ENCODE results near the gene PODXL. TPM values are rescaled to one million over a fixed set of nuclear protein-coding genes. Genes with fewer than 3 reads are reported as not detected.

PODXL gene
- total and polyA plus RNA-seq, 2 of the 8 experiments (the other 6 are each of a cell fraction or from before 2014, with no cell fraction given) = 638 to 925 TPM

- H4K5ac ChIP-seq (ENCODE audit: insufficient read length, low read depth, low read length) = no peak overlapping the region
- H3K4me3 ChIP-seq (ENCODE audit: extremely low read depth in 1 of 4, insufficient read depth in 2 of 4, low read depth in 3 of 4, low read length in 4 of 4) = peak overlapping the region in 1 of 4 experiments; percentile 2; a peak in 2 of 8 replicates
- DNase-seq (ENCODE audit: low read depth in 1 of 2, low spot score in 2 of 2) (no peak), FAIRE-seq (no peak)
- H2BK15ac ChIP-seq (ENCODE audit: low read length) = no peak overlapping the region
- TF ChIP-seq JUND (IDR thresholded peaks at IDR 0.05; ENCODE audit: low read length) (no peak), CEBPB (IDR thresholded peaks at IDR 0.05; ENCODE audit: low read depth, low read length) (0 out of 2 replicates have a peak, but pooled peaks have one; percentile 26), JUN (IDR thresholded peaks at IDR 0.05; ENCODE audit: low read depth, low read length) (no peak), POLR2AphosphoS5 (IDR thresholded peaks at IDR 0.05; ENCODE audit: low read depth, low read length) (peak; percentile 28; the same call in 1 of the 2 replicates)
- peak overlapping the region; percentile 24 to 99 for H3K4me2 ChIP-seq (ENCODE audit: insufficient read depth in 1 of 2, low read depth in 2 of 2, low read length in 2 of 2)
- no peak overlapping the region for H3K27ac ChIP-seq (ENCODE audit: low read depth, low read length)
- CTCF ChIA-PET (ENCODE audit: partially characterized antibody) = interaction anchor here (0.8 to 15.1 kb wide), 38 partner anchors 8 to 381 kb away, joined by 3 to 164 read pairs (median 6); no protein-coding TSS in a partner anchor
- no peak overlapping the region for H2AFZ ChIP-seq (ENCODE audit: low read length)
- no peaks in the 10 kb centered on the region for H3K9me3 ChIP-seq (ENCODE audit: insufficient read depth in 2 of 2, low read depth in 1 of 2, low read length in 1 of 2)
- POLR2A ChIA-PET (ENCODE audit: partially characterized antibody) = interaction anchor here (0.7 to 17.7 kb wide), 17 partner anchors 8 to 110 kb away, joined by 3 to 108 read pairs (median 4); partner anchors contain the start of gene PODXL
- no peak overlapping the region for H3K56ac ChIP-seq (replicated peaks; ENCODE audit: insufficient read length, low read depth, low read length)
- no peaks in the 10 kb centered on the region for H3K27me3 ChIP-seq (replicated peaks in 1 of 4; ENCODE audit: control insufficient read depth in 3 of 4, extremely low read depth in 1 of 4, insufficient read depth in 3 of 4, low read length in 3 of 4)
- H2BK20ac ChIP-seq (ENCODE audit: low read length) = 0 out of 2 replicates have a peak overlapping the region, but pooled peaks have one; percentile 24
- no peak overlapping the region for H2BK5ac ChIP-seq (ENCODE audit: low read depth, low read length)
- H3K36me3 ChIP-seq (ENCODE audit: control insufficient read depth in 2 of 4, insufficient read depth in 4 of 4, low read length in 3 of 4) = peaks cover 7 to 87% (median 19%) of the 10 kb centered on the region in 4 experiments; a peak in 5 of 8 replicates
- H3K23ac ChIP-seq (ENCODE audit: insufficient read length) = no peak overlapping the region
- H3K9ac ChIP-seq (replicated peaks in 1 of 4; ENCODE audit: extremely low read depth in 1 of 4, low read depth in 3 of 4, low read length in 3 of 4) = no peak overlapping the region
- H3K79me1 ChIP-seq (ENCODE audit: low read depth, low read length) = peaks cover 3% of the 10 kb centered on the region; the same call in 1 of the 2 replicates
- peaks cover 69 to 74% of the 10 kb centered on the region in 2 experiments for H4K20me1 ChIP-seq (replicated peaks in 1 of 2; ENCODE audit: control insufficient read depth in 1 of 2, insufficient read depth in 2 of 2, low read length in 2 of 2)
- no peak overlapping the region for H4K91ac ChIP-seq (replicated peaks; ENCODE audit: insufficient read length, low read length)
- H2BK120ac ChIP-seq (replicated peaks; ENCODE audit: low read depth, low read length) = no peak overlapping the region
- H3K18ac ChIP-seq (ENCODE audit: extremely low read depth, low read length) = no peak overlapping the region
- peaks cover 90 to 100% of the 10 kb centered on the region in 2 experiments for H3K79me2 ChIP-seq (ENCODE audit: control insufficient read depth in 1 of 2, insufficient read depth in 2 of 2, low read length in 2 of 2)
- H3K23me2 ChIP-seq (ENCODE audit: low read depth, low read length) = no peaks in the 10 kb centered on the region
- H3K4ac ChIP-seq (replicated peaks; ENCODE audit: insufficient read length, low read depth, low read length) = no peak overlapping the region
- H2BK12ac ChIP-seq (ENCODE audit: low read depth, low read length) = no peak overlapping the region
- no peak overlapping the region for H4K8ac ChIP-seq (ENCODE audit: extremely low read depth, insufficient read depth, low read length)
- no peak overlapping the region for H2AK5ac ChIP-seq (ENCODE audit: low read depth, low read length)
- peaks cover 39 to 84% (median 56%) of the 10 kb centered on the region in 4 experiments for H3K4me1 ChIP-seq (replicated peaks in 1 of 4; ENCODE audit: control insufficient read depth in 3 of 4, insufficient read depth in 4 of 4, low read length in 3 of 4)
- no peak overlapping the region for H3K14ac ChIP-seq (ENCODE audit: insufficient read length)
- WGBS, 2 experiments (ENCODE audit: extremely low coverage in 1 of 2, insufficient coverage in 1 of 2, insufficient read length in 1 of 2, insufficient replicate concordance in 2 of 2, low coverage in 1 of 2, low lambda C conversion rate in 2 of 2, missing lambda C conversion rate in 1 of 2) = 83% methylated on average over 12 of the region's 12 CpGs; no CpG with 5 or more reads in 1 of the 2 experiments
Measured at GRCh38 chr7:131546126-131546525, 10.3 kb downstream of the PODXL start.

All from H1 (cell line).